ENCODE results near the gene TMEM260. TPM values are rescaled to one million over a fixed set of nuclear protein-coding genes. Genes with fewer than 3 reads are reported as not detected.

The TMEM260 gene
- total RNA-seq = 19.4 and 19.7 TPM in 2 replicates
- long read RNA-seq, full-length matches to known transcripts = 2 of 10 reads
- long read RNA-seq, partial matches to known transcripts = 5 of 10 reads
- long read RNA-seq, other reads (novel, unspliced or antisense) = 3 of 10 reads

- H3K27ac Mint-ChIP-seq (ENCODE audit: unreplicated experiment) = peak within 1 kb of the TSS; percentile 100
- TF ChIP-seq CTCF (conservative IDR thresholded peaks at IDR 0.05) = peak; percentile 83
- peak; percentile 87 for DNase-seq (ENCODE audit: low read depth, low spot score)
- no peaks in the 10 kb centered on the region for H3K36me3 Mint-ChIP-seq (ENCODE audit: low read depth)
- H3K27me3 Mint-ChIP-seq (ENCODE audit: low read depth) = peaks cover 9% of the 10 kb centered on the region
- H3K4me3 Mint-ChIP-seq = peak within 1 kb of the TSS; percentile 95
- no peaks in the 10 kb centered on the region for H3K9me3 Mint-ChIP-seq
- H3K4me1 Mint-ChIP-seq = peaks cover 22% of the 10 kb centered on the region
These were observed at the start of gene TMEM260 for GRCh38 chr14:56579345-56580220. Gene TMEM260 (plus strand): TSS chr14:56579798. CDS start chr14:56579915, 117 bp downstream.

GRCh38 chr14:56532546-56532945 lies 47.1 kb upstream of the TMEM260 start:
- no peak overlapping the region for H3K27ac Mint-ChIP-seq (ENCODE audit: unreplicated experiment)
- no peak for DNase-seq (ENCODE audit: low read depth, low spot score)
- peaks cover 21% of the 10 kb centered on the region for H3K27me3 Mint-ChIP-seq (ENCODE audit: low read depth)
- H3K9me3 Mint-ChIP-seq = no peaks in the 10 kb centered on the region
- H3K4me1 Mint-ChIP-seq = no peaks in the 10 kb centered on the region
- H3K4me3 Mint-ChIP-seq = no peak overlapping the region
- TF ChIP-seq CTCF (conservative IDR thresholded peaks at IDR 0.05) = no peak
- H3K36me3 Mint-ChIP-seq (ENCODE audit: low read depth) = no peaks in the 10 kb centered on the region

- H3K4me1 Mint-ChIP-seq = peaks cover 5% of the 10 kb centered on the region
- H3K4me3 Mint-ChIP-seq = no peak overlapping the region
- no peak for DNase-seq (ENCODE audit: low read depth, low spot score)
- no peaks in the 10 kb centered on the region for H3K9me3 Mint-ChIP-seq
- H3K27ac Mint-ChIP-seq (ENCODE audit: unreplicated experiment) = no peak overlapping the region
- H3K27me3 Mint-ChIP-seq (ENCODE audit: low read depth) = peaks cover 17% of the 10 kb centered on the region
- TF ChIP-seq CTCF (conservative IDR thresholded peaks at IDR 0.05) = no peak
- H3K36me3 Mint-ChIP-seq (ENCODE audit: low read depth) = no peaks in the 10 kb centered on the region
These were observed 44.9 kb upstream of the TMEM260 start for GRCh38 chr14:56534656-56535055.

- H3K27ac Mint-ChIP-seq (ENCODE audit: unreplicated experiment) = no peak overlapping the region
- H3K4me1 Mint-ChIP-seq = peaks cover 5% of the 10 kb centered on the region
- H3K9me3 Mint-ChIP-seq = no peaks in the 10 kb centered on the region
- no peak for DNase-seq (ENCODE audit: low read depth, low spot score)
- peaks cover 9% of the 10 kb centered on the region for H3K27me3 Mint-ChIP-seq (ENCODE audit: low read depth)
- H3K36me3 Mint-ChIP-seq (ENCODE audit: low read depth) = no peaks in the 10 kb centered on the region
- H3K4me3 Mint-ChIP-seq = no peak overlapping the region
- TF ChIP-seq CTCF (conservative IDR thresholded peaks at IDR 0.05) = no peak
These were observed 39.7 kb upstream of the TMEM260 start for GRCh38 chr14:56539862-56540261.

GRCh38 chr14:56543436-56543835 lies 36.2 kb upstream of the TMEM260 start:
- Mint-ChIP-seq H3K36me3 (ENCODE audit: low read depth) (no peaks in the 10 kb centered on the region), H3K9me3 (no peaks in the 10 kb centered on the region), H3K4me1 (peaks cover 5% of the 10 kb centered on the region), H3K4me3 (no peak overlapping the region), H3K27me3 (ENCODE audit: low read depth) (no peaks in the 10 kb centered on the region), H3K27ac (ENCODE audit: unreplicated experiment) (no peak overlapping the region)
- DNase-seq (ENCODE audit: low read depth, low spot score) = no peak
- no peak for TF ChIP-seq CTCF (conservative IDR thresholded peaks at IDR 0.05)

All from neural crest cell (in vitro differentiated cells).